Kidney (tissue), 14 donors: ENCODE results near the gene RIT2. TPM values are rescaled to one million over a fixed set of nuclear protein-coding genes. Genes with fewer than 3 reads are reported as not detected.

Experiments used
- DNase-seq, 5 donors: peaks; one replicate each; pipeline ENCODE4 v3.0.0-alpha.2; 2013 to 2020
- FAIRE-seq: peaks from 2 replicates; lab custom pipeline; 2012; peaks lifted over from hg19 to GRCh38; lab: Jason Lieb, UNC
- H3K27ac ChIP-seq, 2 donors: one replicate each; pipeline ENCODE4 v1.7.0; 2013; ENCODE audit warnings: low read depth in 2 of 2, low read length in 2 of 2, inconsistent platforms in 1 of 2
- H3K27me3 ChIP-seq: one replicate; pipeline ENCODE4 v1.7.1; 2013; ENCODE audit warnings: low read length, inconsistent platforms; ENCODE audit not compliant: control insufficient read depth, insufficient read depth
- H3K36me3 ChIP-seq, 3 donors: one replicate each; pipeline versions ENCODE4 v1.7.0 to v1.7.1; 2013; ENCODE audit warnings: low read length in 3 of 3, control low read depth in 1 of 3, inconsistent platforms in 1 of 3; ENCODE audit not compliant: insufficient read depth in 3 of 3, control insufficient read depth in 2 of 3
- H3K4me1 ChIP-seq, 3 donors: one replicate each; pipeline versions ENCODE4 v1.7.0 to v1.7.1; 2013; ENCODE audit warnings: low read length in 3 of 3, inconsistent platforms in 1 of 3, low read depth in 1 of 3; ENCODE audit not compliant: control insufficient read depth in 2 of 3, insufficient read depth in 2 of 3
- H3K4me3 ChIP-seq, 3 donors: one replicate each; pipeline versions ENCODE4 v1.7.0 to v1.8.1; 2013; ENCODE audit warnings: low read length in 3 of 3, control low read depth in 1 of 3, inconsistent platforms in 1 of 3
- H3K9ac ChIP-seq, 3 donors: one replicate each; pipeline versions ENCODE4 v1.7.0 to v1.7.1; 2013; ENCODE audit warnings: low read length in 3 of 3, control low read depth in 1 of 3, inconsistent platforms in 1 of 3
- H3K9me3 ChIP-seq, 3 donors: one replicate each; pipeline versions ENCODE4 v1.7.0 to v1.7.1; 2013; ENCODE audit warnings: low read length in 3 of 3, control low read depth in 1 of 3, inconsistent platforms in 1 of 3; ENCODE audit not compliant: control insufficient read depth in 2 of 3, insufficient read depth in 1 of 3
- CTCF ChIP-seq: IDR thresholded peaks from 3 replicates; pipeline ENCODE4 v1.5.1; 2012; ENCODE audit warnings: mild to moderate bottlenecking, moderate library complexity, borderline replicate concordance; ENCODE audit not compliant: insufficient read depth; ENCODE audit errors: extremely low read depth
- intact Hi-C: fragments of 100-400 bp; cut with DNase I; formaldehyde crosslinking; loops from one replicate; pipeline ENCODE4 v1.11.1; 2022
- polyA plus RNA-seq: library from polyadenylated mRNA; stranded (reverse); fragments of 350-450 nt; fragmentation: Illumina TruSeq; extraction: RNeasy Lipid Tissue Mini Kit (QIAGEN cat#74804); gene quantifications from one replicate; pipeline ENCODE4 v1.2.3, GENCODE V29; 2014; ENCODE audit warnings: low read depth, low replicate concordance; ENCODE audit not compliant: insufficient read depth
- total RNA-seq: library from RNA; stranded (reverse); fragmentation: NEBNext Ultra II Directional; extraction: Animal tissue kit (Norgen Biotek cat#: 25700); gene quantifications from one replicate; pipeline ENCODE4 v1.2.1, GENCODE V29; 2021
- donor health status: control.
- donor health status: control.
- donor health status: control.
- donor health status: control.
- donor health status: control.
- donor health status: DM: yes; HTN: yes; CAD: no.
- donor health status: Normal renal cell carcinoma (clear cell type).

RIT2 gene
- total and polyA plus RNA-seq, 2 donors from 2014 or later, result not detected

GRCh38 chr18:43077510-43078308 is 37.8 kb downstream of the RIT2 start:
- Histone ChIP-seq H3K36me3 (no peaks in the 10 kb centered on the region), H3K4me3 (no peak overlapping the region), H3K27ac (no peak overlapping the region), H3K4me1 (no peaks in the 10 kb centered on the region), H3K9me3 (no peaks in the 10 kb centered on the region), H3K27me3 (no peaks in the 10 kb centered on the region), H3K9ac (no peak overlapping the region)
- intact Hi-C loops, result no loop called here
- TF ChIP-seq CTCF, result no peak
- FAIRE-seq (no peak), DNase-seq (no peak)

GRCh38 chr18:43073771-43074170 is 41.7 kb downstream of the RIT2 start:
- intact Hi-C loops, result no loop called here
- TF ChIP-seq CTCF, result no peak
- Histone ChIP-seq H3K4me3 (no peak overlapping the region), H3K4me1 (no peaks in the 10 kb centered on the region), H3K27ac (no peak overlapping the region), H3K9ac (no peak overlapping the region), H3K36me3 (no peaks in the 10 kb centered on the region), H3K9me3 (no peaks in the 10 kb centered on the region), H3K27me3 (no peaks in the 10 kb centered on the region)
- no peak for FAIRE-seq
- DNase-seq, result no peak

GRCh38 chr18:43068781-43069180 is 46.7 kb downstream of the RIT2 start:
- no peak for TF ChIP-seq CTCF
- H3K9me3 ChIP-seq, result no peaks in the 10 kb centered on the region
- H3K4me1 ChIP-seq, result no peaks in the 10 kb centered on the region
- no peak overlapping the region for H3K4me3 ChIP-seq
- no peak for DNase-seq
- intact Hi-C loops, result no loop called here
- no peak overlapping the region for H3K9ac ChIP-seq
- FAIRE-seq, result no peak
- H3K27ac ChIP-seq, result no peak overlapping the region
- no peaks in the 10 kb centered on the region for H3K36me3 ChIP-seq
- no peaks in the 10 kb centered on the region for H3K27me3 ChIP-seq
